ENCODE results near the gene KDM4C.

DNA sequence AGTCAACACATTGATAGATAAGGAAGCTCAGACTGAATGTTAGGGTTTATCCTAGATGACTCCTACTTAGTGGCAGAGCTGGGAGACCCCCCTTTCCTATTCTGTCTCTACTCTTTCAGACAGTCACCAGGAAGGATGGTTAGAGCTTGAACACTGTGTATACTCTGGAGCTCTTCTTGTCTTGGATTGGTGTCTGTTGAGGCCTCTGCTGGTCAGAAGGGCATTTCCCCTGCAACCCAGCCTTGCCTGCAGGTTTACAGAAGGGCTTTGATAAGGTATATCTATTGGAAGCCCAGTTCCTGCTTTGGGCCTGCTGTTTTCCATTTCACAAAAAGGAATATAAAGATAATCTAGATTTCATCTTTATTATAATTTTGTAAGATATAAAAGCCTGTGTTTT, 71.8 kb downstream of the KDM4C start:
- TF ChIP-seq, protein P1, sequence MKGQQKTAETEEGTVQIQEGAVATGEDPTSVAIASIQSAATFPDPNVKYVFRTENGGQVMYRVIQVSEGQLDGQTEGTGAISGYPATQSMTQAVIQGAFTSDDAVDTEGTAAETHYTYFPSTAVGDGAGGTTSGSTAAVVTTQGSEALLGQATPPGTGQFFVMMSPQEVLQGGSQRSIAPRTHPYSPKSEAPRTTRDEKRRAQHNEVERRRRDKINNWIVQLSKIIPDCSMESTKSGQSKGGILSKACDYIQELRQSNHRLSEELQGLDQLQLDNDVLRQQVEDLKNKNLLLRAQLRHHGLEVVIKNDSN (IDR thresholded peaks at IDR 0.05): no peak
- TF ChIP-seq, protein P2, sequence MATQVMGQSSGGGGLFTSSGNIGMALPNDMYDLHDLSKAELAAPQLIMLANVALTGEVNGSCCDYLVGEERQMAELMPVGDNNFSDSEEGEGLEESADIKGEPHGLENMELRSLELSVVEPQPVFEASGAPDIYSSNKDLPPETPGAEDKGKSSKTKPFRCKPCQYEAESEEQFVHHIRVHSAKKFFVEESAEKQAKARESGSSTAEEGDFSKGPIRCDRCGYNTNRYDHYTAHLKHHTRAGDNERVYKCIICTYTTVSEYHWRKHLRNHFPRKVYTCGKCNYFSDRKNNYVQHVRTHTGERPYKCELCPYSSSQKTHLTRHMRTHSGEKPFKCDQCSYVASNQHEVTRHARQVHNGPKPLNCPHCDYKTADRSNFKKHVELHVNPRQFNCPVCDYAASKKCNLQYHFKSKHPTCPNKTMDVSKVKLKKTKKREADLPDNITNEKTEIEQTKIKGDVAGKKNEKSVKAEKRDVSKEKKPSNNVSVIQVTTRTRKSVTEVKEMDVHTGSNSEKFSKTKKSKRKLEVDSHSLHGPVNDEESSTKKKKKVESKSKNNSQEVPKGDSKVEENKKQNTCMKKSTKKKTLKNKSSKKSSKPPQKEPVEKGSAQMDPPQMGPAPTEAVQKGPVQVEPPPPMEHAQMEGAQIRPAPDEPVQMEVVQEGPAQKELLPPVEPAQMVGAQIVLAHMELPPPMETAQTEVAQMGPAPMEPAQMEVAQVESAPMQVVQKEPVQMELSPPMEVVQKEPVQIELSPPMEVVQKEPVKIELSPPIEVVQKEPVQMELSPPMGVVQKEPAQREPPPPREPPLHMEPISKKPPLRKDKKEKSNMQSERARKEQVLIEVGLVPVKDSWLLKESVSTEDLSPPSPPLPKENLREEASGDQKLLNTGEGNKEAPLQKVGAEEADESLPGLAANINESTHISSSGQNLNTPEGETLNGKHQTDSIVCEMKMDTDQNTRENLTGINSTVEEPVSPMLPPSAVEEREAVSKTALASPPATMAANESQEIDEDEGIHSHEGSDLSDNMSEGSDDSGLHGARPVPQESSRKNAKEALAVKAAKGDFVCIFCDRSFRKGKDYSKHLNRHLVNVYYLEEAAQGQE (IDR thresholded peaks at IDR 0.05; ENCODE audit: low read depth): no peak
- TF ChIP-seq YY1 (IDR thresholded peaks at IDR 0.05; ENCODE audit: low read depth): no peak
- no peak for TF ChIP-seq TCF12 (IDR thresholded peaks at IDR 0.05; ENCODE audit: low read depth)
- no peak for TF ChIP-seq EP300 (IDR thresholded peaks at IDR 0.05; ENCODE audit: borderline replicate concordance)
- TF ChIP-seq EGR1 (IDR thresholded peaks at IDR 0.05): no peak
- TF ChIP-seq RAD21 (IDR thresholded peaks at IDR 0.05; ENCODE audit: low read depth): no peak
- no peak for TF ChIP-seq CEBPB (IDR thresholded peaks at IDR 0.05)
